ENCODE results near the gene HOXB4.
"Not testable (repeated sequence)": the region's sequence is repeated elsewhere in the genome, so short reads cannot be mapped to it uniquely, and the experiment has no call there.

The HOXB4 gene

DNA sequence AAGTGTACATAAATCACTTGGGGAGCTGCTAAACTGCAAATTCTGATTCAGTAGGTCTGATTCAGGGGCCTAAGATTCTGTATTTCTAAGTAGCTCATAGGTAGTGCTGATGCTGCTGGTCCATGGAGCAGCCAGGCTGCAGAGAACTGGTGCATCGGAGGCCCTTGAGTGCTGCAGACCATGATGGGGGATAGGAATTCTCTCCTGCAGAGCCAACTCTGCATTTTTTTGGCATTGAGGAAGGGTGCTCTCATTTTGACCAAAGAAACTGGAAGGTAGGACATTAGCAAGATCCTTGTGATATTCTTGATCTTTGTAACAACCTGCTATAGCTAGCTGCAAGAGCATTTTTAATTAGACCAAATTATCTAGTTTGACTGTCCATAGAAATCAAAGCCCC, 37.9 kb downstream of the HOXB4 start:
- Histone ChIP-seq H3K4me1 (ENCODE audit: control insufficient read depth, low read length) (no peaks in the 10 kb centered on the region), H3K4me3 (ENCODE audit: low read length) (no peak overlapping the region), H3K36me3 (ENCODE audit: control insufficient read depth, low read length) (no peaks in the 10 kb centered on the region), H3K79me2 (ENCODE audit: control insufficient read depth, low read length) (no peaks in the 10 kb centered on the region), H3K4me2 (ENCODE audit: low read length) (no peak overlapping the region), H3F3A (ENCODE audit: control insufficient read depth, insufficient read depth) (no peaks in the 10 kb centered on the region), H3K9me3 (ENCODE audit: control insufficient read depth, insufficient read depth, low read length) (no peaks in the 10 kb centered on the region), H4K20me1 (ENCODE audit: control insufficient read depth, insufficient read depth, low read depth, low read length) (no peaks in the 10 kb centered on the region), H3K27me3 (ENCODE audit: control insufficient read depth, low read length) (peaks cover 57% of the 10 kb centered on the region), H3K9me2 (replicated peaks; ENCODE audit: control insufficient read depth, low read length) (no peaks in the 10 kb centered on the region), H3K27ac (ENCODE audit: low read depth, low read length) (no peak overlapping the region)
- TF ChIP-seq CTCF (IDR thresholded peaks at IDR 0.05; ENCODE audit: low read depth, low read length, poor library complexity, severe bottlenecking) (no peak), EZH2phosphoT487 (IDR thresholded peaks at IDR 0.05; ENCODE audit: borderline replicate concordance, low read length) (no peak)

DNA sequence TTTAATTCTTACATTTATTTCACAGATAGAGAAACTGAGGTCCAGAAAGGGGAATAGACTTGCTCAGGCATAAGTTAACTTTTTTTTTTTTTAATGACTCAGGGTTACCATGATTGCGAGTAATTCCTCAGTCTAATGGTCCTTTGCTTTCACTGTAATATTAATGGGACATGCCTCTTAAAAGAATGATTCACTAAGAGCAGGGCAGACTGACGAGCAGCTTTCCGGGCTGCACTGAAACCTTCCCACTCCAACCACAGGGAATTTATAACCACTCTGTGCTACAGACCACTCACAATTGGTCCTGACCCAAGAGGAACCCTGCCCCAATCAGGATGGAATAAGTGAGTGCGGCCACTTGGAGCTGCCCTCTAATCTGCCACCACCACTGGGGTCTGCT, 39.0 kb downstream of the HOXB4 start:
- H3F3A ChIP-seq (ENCODE audit: control insufficient read depth, insufficient read depth) = no peaks in the 10 kb centered on the region
- H3K27ac ChIP-seq (ENCODE audit: low read depth, low read length) = no peak overlapping the region
- H3K79me2 ChIP-seq (ENCODE audit: control insufficient read depth, low read length) = no peaks in the 10 kb centered on the region
- no peak overlapping the region for H3K4me3 ChIP-seq (ENCODE audit: low read length)
- H3K27me3 ChIP-seq (ENCODE audit: control insufficient read depth, low read length) = peaks cover 50% of the 10 kb centered on the region
- no peak overlapping the region for H3K4me2 ChIP-seq (ENCODE audit: low read length)
- TF ChIP-seq EZH2phosphoT487 (IDR thresholded peaks at IDR 0.05; ENCODE audit: borderline replicate concordance, low read length) (no peak), CTCF (IDR thresholded peaks at IDR 0.05; ENCODE audit: low read depth, low read length, poor library complexity, severe bottlenecking) (no peak)
- no peaks in the 10 kb centered on the region for H3K9me3 ChIP-seq (ENCODE audit: control insufficient read depth, insufficient read depth, low read length)
- H3K9me2 ChIP-seq (replicated peaks; ENCODE audit: control insufficient read depth, low read length) = no peaks in the 10 kb centered on the region
- H4K20me1 ChIP-seq (ENCODE audit: control insufficient read depth, insufficient read depth, low read depth, low read length) = no peaks in the 10 kb centered on the region
- no peaks in the 10 kb centered on the region for H3K36me3 ChIP-seq (ENCODE audit: control insufficient read depth, low read length)
- no peaks in the 10 kb centered on the region for H3K4me1 ChIP-seq (ENCODE audit: control insufficient read depth, low read length)

DNA sequence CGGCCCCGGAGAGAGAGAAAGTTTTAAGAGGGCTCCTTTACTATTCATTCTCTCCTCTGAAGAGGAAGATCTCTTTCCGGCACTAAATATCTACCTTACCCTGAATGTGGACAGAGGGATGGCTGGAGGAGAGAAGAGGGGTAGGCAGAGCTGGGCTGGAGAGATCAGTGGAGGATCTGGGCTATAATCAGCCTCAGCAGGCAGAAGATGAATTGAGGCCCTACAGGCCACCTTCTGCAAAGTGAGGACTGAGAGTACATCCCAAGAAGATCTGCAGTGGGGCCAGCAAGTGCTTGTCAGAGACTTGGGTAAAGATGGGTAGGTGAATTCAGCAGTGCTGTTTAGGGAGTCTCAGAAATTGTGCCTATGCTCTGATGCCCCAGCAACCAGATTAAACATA, 40.8 kb downstream of the HOXB4 start:
- Histone ChIP-seq H3K36me3 (ENCODE audit: control insufficient read depth, low read length) (no peaks in the 10 kb centered on the region), H3K9me3 (ENCODE audit: control insufficient read depth, insufficient read depth, low read length) (no peaks in the 10 kb centered on the region), H3K27me3 (ENCODE audit: control insufficient read depth, low read length) (peaks cover 34% of the 10 kb centered on the region), H3K4me3 (ENCODE audit: low read length) (no peak overlapping the region), H3K79me2 (ENCODE audit: control insufficient read depth, low read length) (no peaks in the 10 kb centered on the region), H3K4me2 (ENCODE audit: low read length) (no peak overlapping the region), H4K20me1 (ENCODE audit: control insufficient read depth, insufficient read depth, low read depth, low read length) (no peaks in the 10 kb centered on the region), H3K27ac (ENCODE audit: low read depth, low read length) (no peak overlapping the region), H3K9me2 (replicated peaks; ENCODE audit: control insufficient read depth, low read length) (no peaks in the 10 kb centered on the region), H3K4me1 (ENCODE audit: control insufficient read depth, low read length) (no peaks in the 10 kb centered on the region), H3F3A (ENCODE audit: control insufficient read depth, insufficient read depth) (no peaks in the 10 kb centered on the region)
- no peak for TF ChIP-seq CTCF (IDR thresholded peaks at IDR 0.05; ENCODE audit: low read depth, low read length, poor library complexity, severe bottlenecking)
- TF ChIP-seq EZH2phosphoT487 (IDR thresholded peaks at IDR 0.05; ENCODE audit: borderline replicate concordance, low read length) = no peak

DNA sequence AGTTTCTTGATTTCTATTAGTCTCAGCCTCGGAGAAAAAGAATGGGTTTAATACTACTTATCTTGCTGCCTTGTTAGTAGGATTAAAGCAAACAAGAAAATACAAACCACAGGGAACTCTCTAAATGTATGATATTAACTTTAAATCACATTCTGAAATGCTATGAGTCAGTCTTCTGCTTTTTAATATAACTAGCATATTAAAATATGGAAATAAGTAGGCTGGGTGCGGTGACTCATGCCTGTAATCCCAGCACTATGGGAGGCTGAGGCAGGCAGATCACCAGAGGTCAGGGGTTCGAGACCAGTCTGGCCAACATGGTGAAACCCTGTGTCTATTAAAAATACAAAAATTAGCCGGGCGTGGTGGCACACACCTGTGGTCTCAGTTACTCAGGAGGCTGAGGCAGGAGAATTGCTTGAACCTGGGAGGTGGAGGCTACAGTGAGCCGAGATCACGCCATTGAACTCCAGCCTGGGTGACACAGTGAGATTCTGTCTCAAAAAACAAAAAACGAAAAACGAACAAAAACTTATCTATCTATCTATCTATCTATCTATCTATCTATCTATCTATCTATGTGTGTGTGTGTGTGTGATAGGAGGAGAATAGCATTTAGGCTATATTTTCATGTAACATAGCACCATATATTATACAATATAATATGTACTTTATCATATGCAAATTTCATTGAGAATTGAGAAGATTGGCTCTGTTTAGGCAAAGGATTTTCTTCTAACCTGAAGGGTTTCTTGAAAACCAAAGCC, 42.2 kb downstream of the HOXB4 start:
- not testable (repeated sequence) for H3K27ac ChIP-seq (ENCODE audit: low read depth, low read length); H3K4me1 ChIP-seq (ENCODE audit: control insufficient read depth, low read length); H3F3A ChIP-seq (ENCODE audit: control insufficient read depth, insufficient read depth); H3K4me2 ChIP-seq (ENCODE audit: low read length); H3K9me3 ChIP-seq (ENCODE audit: control insufficient read depth, insufficient read depth, low read length); H3K36me3 ChIP-seq (ENCODE audit: control insufficient read depth, low read length); H4K20me1 ChIP-seq (ENCODE audit: control insufficient read depth, insufficient read depth, low read depth, low read length); H3K9me2 ChIP-seq (replicated peaks; ENCODE audit: control insufficient read depth, low read length); H3K79me2 ChIP-seq (ENCODE audit: control insufficient read depth, low read length); H3K4me3 ChIP-seq (ENCODE audit: low read length)
- H3K27me3 ChIP-seq (ENCODE audit: control insufficient read depth, low read length) = peaks cover 20% of the 10 kb centered on the region
